ENCODE data around the gene ADGRB2.

- TF ChIP-seq POLR2AphosphoS5 (IDR thresholded peaks at IDR 0.05; ENCODE audit: low read depth, low read length) (no peak; the same call in 1 of the 2 replicates), CTCF (IDR thresholded peaks at IDR 0.05) (peak; percentile 97)
Observed at GRCh38 chr1:31789259-31790065, 25.3 kb upstream of the ADGRB2 start.
